ENCODE measurements around the gene TTC7B. TPM values are rescaled to one million over a fixed set of nuclear protein-coding genes. Genes with fewer than 3 reads are reported as not detected.

Gene TTC7B
- total and polyA plus RNA-seq, 3 experiments from 2014 or later, result 1.7 to 5.8 (median 5.2) TPM

DNA sequence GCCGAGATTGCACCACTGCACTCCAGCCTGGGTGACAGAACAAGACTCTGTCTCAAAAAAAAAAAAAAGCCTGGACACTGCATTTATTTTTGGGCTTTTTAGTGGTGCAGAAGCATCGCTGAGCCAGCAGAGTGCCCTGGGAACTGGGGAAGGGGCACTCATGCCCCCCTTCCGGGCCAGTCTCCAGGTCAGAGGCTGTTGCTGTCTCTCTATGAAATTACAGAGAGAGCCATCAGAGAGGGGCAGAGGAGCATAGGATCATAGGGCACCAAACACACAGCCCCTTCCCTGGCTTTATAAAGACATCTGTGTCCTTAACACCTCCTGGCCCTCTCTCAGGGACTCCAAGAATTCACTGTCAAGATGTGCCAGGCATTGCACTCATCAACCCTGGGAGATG, 223.6 kb downstream of the TTC7B start:
- H3K4me1 Mint-ChIP-seq, result no peaks in the 10 kb centered on the region
- Histone ChIP-seq H3K4me3 (ENCODE audit: low read length) (no peak overlapping the region), H3K36me3 (ENCODE audit: insufficient read depth, low read length) (no peaks in the 10 kb centered on the region), H3K27ac (ENCODE audit: low read depth, low read length) (no peak overlapping the region), H3K9me3 (ENCODE audit: low read length) (no peaks in the 10 kb centered on the region), H3K27me3 (ENCODE audit: insufficient read depth, low read length, poor library complexity, severe bottlenecking) (no peaks in the 10 kb centered on the region), H3K4me1 (ENCODE audit: insufficient read depth, low read length) (no peaks in the 10 kb centered on the region)
- H3K27ac Mint-ChIP-seq, result peak overlapping the region in 1 of 8 donors; percentile 55
- CTCF ChIA-PET, result no interaction called here
- H3K4me3 Mint-ChIP-seq, result no peak overlapping the region
- no peaks in the 10 kb centered on the region for H3K9me3 Mint-ChIP-seq
- H3K27me3 Mint-ChIP-seq, result no peaks in the 10 kb centered on the region
- H3K36me3 Mint-ChIP-seq, result no peaks in the 10 kb centered on the region
- DNase-seq, result no peak
- POLR2A ChIA-PET, result no interaction called here

DNA sequence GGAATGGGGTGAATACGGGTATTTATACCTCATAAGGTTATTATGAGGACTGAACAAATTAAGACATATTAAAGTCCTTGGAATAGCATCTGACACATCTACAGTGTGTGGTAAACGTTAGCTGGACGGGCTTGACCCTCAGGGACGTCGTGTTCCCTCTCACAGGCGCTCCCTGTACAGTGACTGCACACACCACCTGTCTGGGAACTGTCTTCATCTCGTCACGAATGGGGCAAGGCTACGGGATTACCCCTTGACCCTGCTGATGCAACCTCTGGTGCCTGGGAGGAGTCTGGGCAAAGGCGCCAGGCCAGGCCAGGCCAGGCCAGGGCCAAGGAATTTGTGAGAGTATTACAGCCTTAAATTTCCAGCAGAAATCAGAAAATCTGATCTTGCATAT, 228.3 kb downstream of the TTC7B start:
- Histone ChIP-seq H3K4me1 (ENCODE audit: insufficient read depth, low read length) (no peaks in the 10 kb centered on the region), H3K4me3 (ENCODE audit: low read length) (no peak overlapping the region), H3K27ac (ENCODE audit: low read depth, low read length) (no peak overlapping the region), H3K36me3 (ENCODE audit: insufficient read depth, low read length) (no peaks in the 10 kb centered on the region), H3K9me3 (ENCODE audit: low read length) (no peaks in the 10 kb centered on the region), H3K27me3 (ENCODE audit: insufficient read depth, low read length, poor library complexity, severe bottlenecking) (no peaks in the 10 kb centered on the region)
- CTCF ChIA-PET, result no interaction called here
- no peak for DNase-seq
- no peak overlapping the region for H3K4me3 Mint-ChIP-seq
- no peaks in the 10 kb centered on the region for H3K9me3 Mint-ChIP-seq
- H3K36me3 Mint-ChIP-seq, result peaks cover 0 to 1% (median 0%) of the 10 kb centered on the region in 3 donors
- H3K27ac Mint-ChIP-seq, result no peak overlapping the region
- no peaks in the 10 kb centered on the region for H3K4me1 Mint-ChIP-seq
- no peaks in the 10 kb centered on the region for H3K27me3 Mint-ChIP-seq
- POLR2A ChIA-PET, result no interaction called here

DNA sequence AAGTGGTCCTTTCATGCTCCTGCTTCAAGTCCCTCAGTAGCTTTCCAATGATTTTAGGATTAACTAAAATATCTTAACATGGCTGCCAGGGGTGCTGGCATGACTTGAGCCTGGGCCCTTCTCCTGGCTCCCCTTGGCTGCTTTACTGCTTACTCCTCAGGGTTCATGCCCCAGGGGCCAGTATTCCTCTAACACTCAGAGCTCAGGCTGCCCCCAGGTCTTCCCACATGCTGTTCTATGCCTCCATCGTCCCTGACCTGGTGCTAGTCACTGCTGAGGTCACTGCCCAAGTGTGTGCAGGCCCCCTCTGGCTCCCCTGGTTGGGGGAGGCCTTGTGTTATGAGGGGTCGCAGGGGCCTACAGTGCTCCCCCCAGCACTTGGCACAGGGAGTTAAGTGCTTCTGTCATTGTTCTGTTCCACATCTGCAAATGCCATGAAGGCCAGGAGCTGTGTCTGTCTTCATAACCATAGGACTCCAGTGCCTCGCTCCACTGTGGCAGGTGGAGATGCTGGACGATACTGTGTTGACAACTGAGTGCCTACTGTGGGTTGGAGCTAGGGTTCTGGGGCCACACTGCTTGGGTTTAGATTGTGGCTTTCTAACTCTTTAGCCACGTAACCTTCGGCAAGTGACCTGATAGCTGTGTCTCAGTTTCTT, 228.8 kb downstream of the TTC7B start:
- no peaks in the 10 kb centered on the region for H3K27me3 Mint-ChIP-seq
- POLR2A ChIA-PET, result no interaction called here
- CTCF ChIA-PET, result no interaction called here

DNA sequence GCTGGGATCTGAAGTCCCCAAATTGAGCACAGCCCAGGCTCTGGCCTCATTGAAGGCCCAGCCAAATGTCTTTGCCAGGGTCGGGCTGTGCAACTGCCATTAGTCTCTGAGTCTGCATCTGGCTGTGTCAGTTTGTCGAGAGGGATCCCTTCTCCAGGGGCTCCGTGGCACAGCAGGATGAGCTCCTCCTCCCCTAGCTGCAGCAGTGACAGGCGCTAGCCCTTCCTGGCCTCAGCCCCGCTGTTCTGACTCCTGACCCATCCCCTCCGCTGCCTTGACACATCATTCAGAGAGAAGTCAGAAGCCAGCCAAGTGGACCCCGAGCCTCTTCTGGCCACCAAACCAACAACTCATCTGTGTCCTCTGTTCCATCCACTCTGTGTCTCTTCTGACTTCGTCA, 231.1 kb downstream of the TTC7B start:
- no peaks in the 10 kb centered on the region for H3K9me3 ChIP-seq (ENCODE audit: low read length)
- DNase-seq, result no peak
- Mint-ChIP-seq H3K9me3 (no peaks in the 10 kb centered on the region), H3K27me3 (no peaks in the 10 kb centered on the region), H3K36me3 (peaks cover 0 to 1% (median 0%) of the 10 kb centered on the region in 3 donors), H3K4me3 (no peak overlapping the region), H3K27ac (no peak overlapping the region), H3K4me1 (no peaks in the 10 kb centered on the region)
- no peak overlapping the region for H3K27ac ChIP-seq (ENCODE audit: low read depth, low read length)
- no peaks in the 10 kb centered on the region for H3K36me3 ChIP-seq (ENCODE audit: insufficient read depth, low read length)
- no peak overlapping the region for H3K4me3 ChIP-seq (ENCODE audit: low read length)
- H3K4me1 ChIP-seq (ENCODE audit: insufficient read depth, low read length), result no peaks in the 10 kb centered on the region
- ChIA-PET CTCF (no interaction called here), POLR2A (no interaction called here)
- no peaks in the 10 kb centered on the region for H3K27me3 ChIP-seq (ENCODE audit: insufficient read depth, low read length, poor library complexity, severe bottlenecking)

More for the DNA sequence above, 228.8 kb downstream of the TTC7B start:
- H3K27ac ChIP-seq (ENCODE audit: low read depth, low read length), result no peak overlapping the region
- H3K4me1 ChIP-seq (ENCODE audit: insufficient read depth, low read length), result no peaks in the 10 kb centered on the region
- Mint-ChIP-seq H3K36me3 (peaks cover 0 to 1% (median 0%) of the 10 kb centered on the region in 3 donors), H3K4me1 (no peaks in the 10 kb centered on the region), H3K9me3 (no peaks in the 10 kb centered on the region), H3K27ac (no peak overlapping the region), H3K4me3 (peak overlapping the region in 1 of 7 donors; percentile 36)
- H3K27me3 ChIP-seq (ENCODE audit: insufficient read depth, low read length, poor library complexity, severe bottlenecking), result no peaks in the 10 kb centered on the region
- DNase-seq, result no peak
- no peak overlapping the region for H3K4me3 ChIP-seq (ENCODE audit: low read length)
- H3K9me3 ChIP-seq (ENCODE audit: low read length), result no peaks in the 10 kb centered on the region
- no peaks in the 10 kb centered on the region for H3K36me3 ChIP-seq (ENCODE audit: insufficient read depth, low read length)

DNA sequence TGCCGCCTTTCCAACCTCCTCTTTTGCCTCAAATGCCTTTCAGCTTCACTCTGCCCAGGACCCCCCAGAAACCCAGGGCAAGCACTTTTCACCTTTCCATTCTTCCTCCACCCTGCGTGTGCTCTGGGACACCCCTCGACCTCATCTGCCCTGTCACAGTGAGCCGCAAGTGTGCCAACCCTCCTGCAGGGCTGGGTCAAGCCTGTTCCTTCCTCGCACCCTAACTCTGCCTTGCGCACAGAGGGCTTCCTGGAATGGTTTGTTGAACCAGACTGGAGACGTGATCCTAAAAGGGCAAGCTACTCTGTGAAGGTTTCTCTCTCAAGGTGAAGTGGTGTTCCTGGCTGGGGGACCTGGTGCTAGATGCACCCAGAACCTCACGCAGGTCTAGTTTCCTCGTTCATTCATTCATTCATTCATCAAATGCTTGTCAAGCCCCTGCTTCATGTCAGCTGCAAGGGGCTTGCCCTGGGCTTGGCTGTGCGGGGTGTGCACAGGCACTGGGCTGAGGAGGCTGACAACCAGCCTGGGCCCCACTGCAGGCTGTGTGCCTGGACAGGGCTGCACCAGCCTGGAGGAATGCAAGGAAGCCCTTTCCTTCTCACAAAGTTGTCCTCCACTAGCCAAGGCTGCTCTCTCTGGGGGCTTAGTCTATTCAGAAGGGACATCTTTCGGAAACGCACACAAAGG, 232.2 kb downstream of the TTC7B start:
- H3K27ac ChIP-seq (ENCODE audit: low read depth, low read length), result no peak overlapping the region
- no peak overlapping the region for H3K4me3 Mint-ChIP-seq
- peaks cover 0 to 1% (median 0%) of the 10 kb centered on the region in 3 donors for H3K36me3 Mint-ChIP-seq
- CTCF ChIA-PET, result no interaction called here
- POLR2A ChIA-PET, result no interaction called here
- H3K4me1 Mint-ChIP-seq, result no peaks in the 10 kb centered on the region
- no peaks in the 10 kb centered on the region for H3K9me3 ChIP-seq (ENCODE audit: low read length)
- no peaks in the 10 kb centered on the region for H3K36me3 ChIP-seq (ENCODE audit: insufficient read depth, low read length)
- no peaks in the 10 kb centered on the region for H3K27me3 ChIP-seq (ENCODE audit: insufficient read depth, low read length, poor library complexity, severe bottlenecking)
- DNase-seq, result no peak
- no peaks in the 10 kb centered on the region for H3K4me1 ChIP-seq (ENCODE audit: insufficient read depth, low read length)
- no peaks in the 10 kb centered on the region for H3K27me3 Mint-ChIP-seq
- H3K27ac Mint-ChIP-seq, result peak overlapping the region in 1 of 8 donors; percentile 44
- H3K9me3 Mint-ChIP-seq, result no peaks in the 10 kb centered on the region
- no peak overlapping the region for H3K4me3 ChIP-seq (ENCODE audit: low read length)

DNA sequence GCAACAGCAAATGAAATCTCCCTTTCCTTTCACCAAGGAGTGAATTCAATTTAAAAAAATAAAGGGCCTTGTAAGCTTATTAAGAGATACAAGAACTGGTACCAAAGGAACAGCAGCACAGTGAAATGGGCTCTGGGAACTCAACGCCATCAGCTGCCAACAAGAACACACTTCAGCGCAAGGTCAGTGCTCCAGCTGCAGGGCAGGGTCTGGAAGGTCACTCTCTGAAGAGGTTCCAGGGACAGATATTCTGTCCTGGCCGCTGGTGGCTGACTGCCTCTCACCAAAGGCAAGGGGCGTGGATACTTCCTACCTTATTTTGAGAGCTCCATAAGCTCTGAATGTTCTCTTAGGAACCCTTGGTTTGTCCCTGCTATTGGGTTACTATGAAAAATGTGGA, 232.8 kb downstream of the TTC7B start:
- DNase-seq, result peak in 1 of 5 donors; percentile 5
- H3K4me3 Mint-ChIP-seq, result no peak overlapping the region
- Histone ChIP-seq H3K9me3 (ENCODE audit: low read length) (no peaks in the 10 kb centered on the region), H3K27me3 (ENCODE audit: insufficient read depth, low read length, poor library complexity, severe bottlenecking) (no peaks in the 10 kb centered on the region), H3K4me1 (ENCODE audit: insufficient read depth, low read length) (no peaks in the 10 kb centered on the region), H3K4me3 (ENCODE audit: low read length) (no peak overlapping the region), H3K36me3 (ENCODE audit: insufficient read depth, low read length) (no peaks in the 10 kb centered on the region), H3K27ac (ENCODE audit: low read depth, low read length) (no peak overlapping the region)
- H3K27me3 Mint-ChIP-seq, result no peaks in the 10 kb centered on the region
- ChIA-PET POLR2A (no interaction called here), CTCF (no interaction called here)
- H3K9me3 Mint-ChIP-seq, result no peaks in the 10 kb centered on the region
- H3K36me3 Mint-ChIP-seq, result peaks cover 0 to 1% (median 0%) of the 10 kb centered on the region in 3 donors
- H3K4me1 Mint-ChIP-seq, result no peaks in the 10 kb centered on the region
- no peak overlapping the region for H3K27ac Mint-ChIP-seq

DNA sequence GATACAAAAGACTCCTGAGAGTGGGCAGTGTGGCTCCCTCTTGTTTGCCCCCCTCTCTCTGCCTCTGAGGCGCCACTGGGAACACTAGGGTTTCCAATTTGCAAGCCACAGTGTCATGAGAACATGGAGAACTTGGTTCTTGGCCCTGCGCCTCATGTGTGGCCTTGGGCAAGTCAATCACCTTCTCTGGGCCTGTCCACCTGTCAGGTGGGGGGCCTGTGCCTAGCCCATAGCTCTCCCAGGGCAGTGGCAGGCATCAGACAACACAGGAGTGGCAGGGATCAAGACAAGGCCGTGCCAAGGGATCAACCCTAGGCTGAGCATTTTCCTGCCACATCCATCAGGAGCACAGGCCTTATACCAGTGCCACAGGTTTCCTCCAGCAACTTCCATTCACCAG, 234.1 kb downstream of the TTC7B start:
- H3K4me1 Mint-ChIP-seq, result no peaks in the 10 kb centered on the region
- Histone ChIP-seq H3K27ac (ENCODE audit: low read depth, low read length) (no peak overlapping the region), H3K27me3 (ENCODE audit: insufficient read depth, low read length, poor library complexity, severe bottlenecking) (no peaks in the 10 kb centered on the region), H3K36me3 (ENCODE audit: insufficient read depth, low read length) (no peaks in the 10 kb centered on the region), H3K4me1 (ENCODE audit: insufficient read depth, low read length) (no peaks in the 10 kb centered on the region), H3K4me3 (ENCODE audit: low read length) (no peak overlapping the region), H3K9me3 (ENCODE audit: low read length) (no peaks in the 10 kb centered on the region)
- DNase-seq, result peak in 1 of 5 donors; percentile 30
- no peaks in the 10 kb centered on the region for H3K9me3 Mint-ChIP-seq
- POLR2A ChIA-PET, result no interaction called here
- CTCF ChIA-PET, result no interaction called here
- peaks cover 0 to 1% (median 0%) of the 10 kb centered on the region in 3 donors for H3K36me3 Mint-ChIP-seq
- no peaks in the 10 kb centered on the region for H3K27me3 Mint-ChIP-seq
- H3K4me3 Mint-ChIP-seq, result no peak overlapping the region
- H3K27ac Mint-ChIP-seq, result no peak overlapping the region

DNA sequence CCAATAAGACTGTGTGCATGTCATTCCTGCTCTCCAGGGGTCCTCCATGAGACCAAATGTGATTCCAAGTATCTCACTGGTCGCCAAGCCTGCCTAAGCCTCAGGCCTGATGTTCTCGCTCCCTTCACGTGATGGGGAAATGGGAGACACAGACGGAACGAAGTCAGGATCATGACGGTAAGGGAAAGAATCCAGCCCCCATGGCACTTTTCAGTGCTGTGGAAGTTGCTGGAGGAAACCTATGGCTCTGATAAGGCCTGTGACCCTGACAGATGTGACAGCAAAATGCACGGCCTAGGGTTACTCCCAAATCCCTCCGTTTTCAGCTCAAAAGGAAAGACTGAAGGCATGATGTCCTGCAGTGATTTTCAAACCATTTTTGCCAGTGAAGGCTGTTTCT, 234.5 kb downstream of the TTC7B start:
- H3K27me3 ChIP-seq (ENCODE audit: insufficient read depth, low read length, poor library complexity, severe bottlenecking), result no peaks in the 10 kb centered on the region
- peaks cover 0 to 1% (median 0%) of the 10 kb centered on the region in 3 donors for H3K36me3 Mint-ChIP-seq
- H3K36me3 ChIP-seq (ENCODE audit: insufficient read depth, low read length), result no peaks in the 10 kb centered on the region
- H3K9me3 Mint-ChIP-seq, result no peaks in the 10 kb centered on the region
- DNase-seq, result peak in 1 of 5 donors; percentile 2
- no peak overlapping the region for H3K4me3 Mint-ChIP-seq
- ChIA-PET POLR2A (no interaction called here), CTCF (no interaction called here)
- H3K9me3 ChIP-seq (ENCODE audit: low read length), result no peaks in the 10 kb centered on the region
- no peaks in the 10 kb centered on the region for H3K4me1 Mint-ChIP-seq
- H3K4me3 ChIP-seq (ENCODE audit: low read length), result no peak overlapping the region
- H3K4me1 ChIP-seq (ENCODE audit: insufficient read depth, low read length), result no peaks in the 10 kb centered on the region
- H3K27me3 Mint-ChIP-seq, result no peaks in the 10 kb centered on the region
- no peak overlapping the region for H3K27ac ChIP-seq (ENCODE audit: low read depth, low read length)
- no peak overlapping the region for H3K27ac Mint-ChIP-seq
